ENCODE data around the gene MGST2. TPM values are rescaled to one million over a fixed set of nuclear protein-coding genes. Genes with fewer than 3 reads are reported as not detected.
A peak's percentile ranks its signal among the peaks of the same experiment; 100 is the strongest.
"Not testable (repeated sequence)": the region's sequence is repeated elsewhere in the genome, so short reads cannot be mapped to it uniquely, and the experiment has no call there.

MGST2 gene
- total RNA-seq, 1 donor from 2014 or later = 35.8 TPM

DNA sequence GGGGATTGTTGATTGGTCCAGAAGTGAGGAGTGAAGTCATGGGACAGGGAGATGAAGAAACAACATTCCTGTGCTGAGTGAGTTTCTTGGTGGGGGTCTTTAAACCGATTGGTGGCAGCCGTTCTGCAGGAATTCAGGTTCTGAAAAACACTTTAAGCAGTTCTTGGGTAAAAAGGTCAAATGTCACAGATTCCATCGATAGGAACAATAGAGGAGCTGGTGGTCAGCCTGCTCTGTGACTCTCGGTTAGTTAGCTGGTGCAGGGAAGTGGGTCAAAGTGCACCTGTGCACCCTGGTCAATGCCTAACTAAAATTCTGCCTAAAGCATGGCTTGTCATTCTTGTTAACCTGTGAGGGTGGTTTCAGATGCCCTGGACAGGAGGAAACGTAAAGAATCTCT lies 34.6 kb upstream of the MGST2 start:
- TF ChIP-seq, protein P1, sequence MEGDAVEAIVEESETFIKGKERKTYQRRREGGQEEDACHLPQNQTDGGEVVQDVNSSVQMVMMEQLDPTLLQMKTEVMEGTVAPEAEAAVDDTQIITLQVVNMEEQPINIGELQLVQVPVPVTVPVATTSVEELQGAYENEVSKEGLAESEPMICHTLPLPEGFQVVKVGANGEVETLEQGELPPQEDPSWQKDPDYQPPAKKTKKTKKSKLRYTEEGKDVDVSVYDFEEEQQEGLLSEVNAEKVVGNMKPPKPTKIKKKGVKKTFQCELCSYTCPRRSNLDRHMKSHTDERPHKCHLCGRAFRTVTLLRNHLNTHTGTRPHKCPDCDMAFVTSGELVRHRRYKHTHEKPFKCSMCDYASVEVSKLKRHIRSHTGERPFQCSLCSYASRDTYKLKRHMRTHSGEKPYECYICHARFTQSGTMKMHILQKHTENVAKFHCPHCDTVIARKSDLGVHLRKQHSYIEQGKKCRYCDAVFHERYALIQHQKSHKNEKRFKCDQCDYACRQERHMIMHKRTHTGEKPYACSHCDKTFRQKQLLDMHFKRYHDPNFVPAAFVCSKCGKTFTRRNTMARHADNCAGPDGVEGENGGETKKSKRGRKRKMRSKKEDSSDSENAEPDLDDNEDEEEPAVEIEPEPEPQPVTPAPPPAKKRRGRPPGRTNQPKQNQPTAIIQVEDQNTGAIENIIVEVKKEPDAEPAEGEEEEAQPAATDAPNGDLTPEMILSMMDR (IDR thresholded peaks at IDR 0.05; ENCODE audit: insufficient read depth, low read length, poor library complexity, severe bottlenecking) = no peak
- Histone ChIP-seq H3K36me3 (ENCODE audit: control insufficient read depth, insufficient read depth, low read length) (no peaks in the 10 kb centered on the region), H3K27me3 (ENCODE audit: control insufficient read depth, insufficient read depth, low read length) (no peaks in the 10 kb centered on the region), H3K4me3 (ENCODE audit: low read depth, low read length) (no peak overlapping the region)
- DNase-seq (ENCODE audit: low read depth) = no peak

DNA sequence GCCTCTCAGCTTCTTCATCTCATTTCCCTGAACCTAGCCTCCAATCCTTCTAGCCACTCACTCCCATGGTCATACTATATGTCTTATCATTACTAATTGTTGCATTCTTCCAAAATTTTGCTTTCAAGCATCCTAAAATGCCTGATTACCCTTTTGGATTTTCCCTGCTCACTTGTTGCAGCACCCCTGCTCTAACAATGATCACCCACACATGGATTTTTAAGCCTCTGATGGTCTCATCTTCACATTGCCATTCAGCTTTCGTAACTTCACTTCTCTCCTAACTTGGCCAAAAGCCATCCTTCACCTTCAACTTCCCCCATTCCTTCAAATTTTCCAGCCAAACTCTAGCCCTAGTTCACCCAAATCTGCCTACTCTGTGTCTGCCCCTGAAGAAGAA lies 33.8 kb upstream of the MGST2 start:
- H3K4me3 ChIP-seq (ENCODE audit: low read depth, low read length) = no peak overlapping the region
- no peaks in the 10 kb centered on the region for H3K36me3 ChIP-seq (ENCODE audit: control insufficient read depth, insufficient read depth, low read length)
- H3K27me3 ChIP-seq (ENCODE audit: control insufficient read depth, insufficient read depth, low read length) = no peaks in the 10 kb centered on the region
- no peak for DNase-seq (ENCODE audit: low read depth)
- TF ChIP-seq, protein P1 (IDR thresholded peaks at IDR 0.05; ENCODE audit: insufficient read depth, low read length, poor library complexity, severe bottlenecking) = no peak

DNA sequence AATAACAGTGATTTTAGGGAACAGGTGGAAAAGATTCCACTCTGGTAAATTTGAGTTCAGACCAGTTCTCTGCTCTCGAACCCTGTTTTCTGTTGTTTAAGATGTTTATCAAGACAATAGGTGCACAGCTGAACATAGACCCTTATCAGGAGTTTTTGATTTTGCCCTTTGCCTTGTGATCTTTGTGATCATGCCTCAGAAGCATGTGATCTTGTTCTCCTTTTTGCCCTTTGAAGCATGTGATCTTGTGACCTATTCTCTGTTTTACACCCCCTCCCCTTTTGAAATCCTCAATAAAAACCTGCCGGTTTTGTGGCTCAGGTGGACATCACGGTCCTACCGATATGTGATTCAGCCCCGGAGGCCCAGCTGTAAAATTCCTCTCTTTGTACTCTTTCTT lies 32.9 kb upstream of the MGST2 start:
- H3K36me3 ChIP-seq (ENCODE audit: control insufficient read depth, insufficient read depth, low read length); H3K4me3 ChIP-seq (ENCODE audit: low read depth, low read length); H3K27me3 ChIP-seq (ENCODE audit: control insufficient read depth, insufficient read depth, low read length); DNase-seq (ENCODE audit: low read depth): not testable (repeated sequence)

DNA sequence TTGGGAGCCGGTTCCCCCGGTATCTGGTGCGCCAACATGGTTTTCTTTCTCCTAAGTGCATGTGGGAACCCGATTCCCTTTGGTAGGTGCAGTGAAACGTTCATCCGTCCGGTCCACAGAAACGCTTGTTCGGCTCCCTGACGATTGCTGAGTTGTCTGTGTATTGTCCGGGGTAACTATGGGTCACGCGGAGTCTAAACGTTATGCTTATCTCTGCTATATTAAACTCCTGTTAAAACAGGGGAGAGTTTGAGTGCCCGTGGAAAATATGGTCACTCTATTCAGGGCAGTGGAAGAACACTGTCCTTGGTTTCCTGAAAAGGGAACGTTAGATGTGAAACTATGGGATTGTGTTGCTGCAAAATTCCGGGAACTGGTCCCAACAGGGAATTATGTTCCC lies 32.4 kb upstream of the MGST2 start:
- DNase-seq (ENCODE audit: low read depth) = no peak
- H3K27me3 ChIP-seq (ENCODE audit: control insufficient read depth, insufficient read depth, low read length) = no peaks in the 10 kb centered on the region
- H3K36me3 ChIP-seq (ENCODE audit: control insufficient read depth, insufficient read depth, low read length) = no peaks in the 10 kb centered on the region
- TF ChIP-seq, protein P1 (IDR thresholded peaks at IDR 0.05; ENCODE audit: insufficient read depth, low read length, poor library complexity, severe bottlenecking) = no peak
- no peak overlapping the region for H3K4me3 ChIP-seq (ENCODE audit: low read depth, low read length)

- Histone ChIP-seq H3K36me3 (ENCODE audit: control insufficient read depth, insufficient read depth, low read length) (no peaks in the 10 kb centered on the region), H3K4me3 (ENCODE audit: low read depth, low read length) (no peak overlapping the region), H3K27me3 (ENCODE audit: control insufficient read depth, insufficient read depth, low read length) (no peaks in the 10 kb centered on the region)
- TF ChIP-seq, protein P1 (IDR thresholded peaks at IDR 0.05; ENCODE audit: insufficient read depth, low read length, poor library complexity, severe bottlenecking) = peak; percentile 67
- no peak for DNase-seq (ENCODE audit: low read depth)
Observed at GRCh38 chr4:139633661-139634060, 32.0 kb upstream of the MGST2 start.

- no peaks in the 10 kb centered on the region for H3K27me3 ChIP-seq (ENCODE audit: control insufficient read depth, insufficient read depth, low read length)
- no peak for DNase-seq (ENCODE audit: low read depth)
- TF ChIP-seq, protein P1 (IDR thresholded peaks at IDR 0.05; ENCODE audit: insufficient read depth, low read length, poor library complexity, severe bottlenecking) = no peak
- no peak overlapping the region for H3K4me3 ChIP-seq (ENCODE audit: low read depth, low read length)
- H3K36me3 ChIP-seq (ENCODE audit: control insufficient read depth, insufficient read depth, low read length) = no peaks in the 10 kb centered on the region
Observed at GRCh38 chr4:139635966-139636365, 29.7 kb upstream of the MGST2 start.

DNA sequence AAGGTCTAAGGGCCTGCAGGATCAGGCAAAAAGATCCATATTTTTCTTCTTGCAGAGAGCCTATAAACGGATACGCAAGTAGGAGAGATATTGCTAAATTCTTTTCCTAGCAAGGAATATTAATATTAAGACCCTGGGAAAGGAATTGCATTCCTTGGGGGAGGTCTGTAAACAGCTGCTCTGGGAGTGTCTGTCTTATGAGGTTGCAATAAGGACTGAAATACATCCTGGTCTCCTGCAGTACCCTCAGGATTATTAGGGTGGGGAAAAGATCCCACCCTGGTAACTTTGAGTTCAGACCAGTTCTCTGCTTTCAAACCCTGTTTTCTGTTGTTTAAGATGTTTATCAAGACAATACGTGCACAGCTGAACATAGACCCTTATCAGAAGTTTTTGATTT lies 27.3 kb upstream of the MGST2 start:
- not testable (repeated sequence) for H3K27me3 ChIP-seq (ENCODE audit: control insufficient read depth, insufficient read depth, low read length); H3K36me3 ChIP-seq (ENCODE audit: control insufficient read depth, insufficient read depth, low read length); DNase-seq (ENCODE audit: low read depth)

More for the DNA sequence above, 27.3 kb upstream of the MGST2 start:
- H3K4me3 ChIP-seq (ENCODE audit: low read depth, low read length) = not testable (repeated sequence)
